Keratinocyte (primary cell): Measurements from ENCODE around the gene UBE2E3.

ENCODE experiments used
- CTCF ChIP-seq, 3 experiments: IDR thresholded peaks in 1 of 3; conservative IDR thresholded peaks in 1 of 3; optimal IDR thresholded peaks in 1 of 3; 2 replicates in 2 of 3; 3 replicates in 1 of 3; pipeline versions ENCODE3 to v1.5.1; 2011; ENCODE audit warnings: low read length in 3 of 3, mild to moderate bottlenecking in 3 of 3, moderate library complexity in 2 of 3, control low read depth in 1 of 3, inconsistent platforms in 1 of 3; ENCODE audit not compliant: insufficient read depth in 2 of 3; ENCODE audit errors: extremely low read depth in 1 of 3
- EZH2 ChIP-seq: IDR thresholded peaks from one replicate; pipeline ENCODE4 v1.6.1; 2012; ENCODE audit warnings: inconsistent platforms, mild to moderate bottlenecking, low read length, moderate library complexity

GRCh38 chr2:181041661-181042060 is 61.3 kb downstream of the UBE2E3 start:
- TF ChIP-seq CTCF (optimal IDR thresholded peaks at IDR 0.05 in 1 of 3, IDR thresholded peaks at IDR 0.05 in 1 of 3, conservative IDR thresholded peaks at IDR 0.05 in 1 of 3; ENCODE audit: extremely low read depth in 1 of 3, insufficient read depth in 2 of 3, low read length in 3 of 3) = no peak
- TF ChIP-seq EZH2 = no peak
